Measurements from ENCODE around the gene EYS. TPM values are rescaled to one million over a fixed set of nuclear protein-coding genes. Genes with fewer than 3 reads are reported as not detected.
"Not testable (repeated sequence)": the region's sequence is repeated elsewhere in the genome, so short reads cannot be mapped to it uniquely, and the experiment has no call there.

Gene EYS
- polyA plus RNA-seq, 1 experiment = not detected

DNA sequence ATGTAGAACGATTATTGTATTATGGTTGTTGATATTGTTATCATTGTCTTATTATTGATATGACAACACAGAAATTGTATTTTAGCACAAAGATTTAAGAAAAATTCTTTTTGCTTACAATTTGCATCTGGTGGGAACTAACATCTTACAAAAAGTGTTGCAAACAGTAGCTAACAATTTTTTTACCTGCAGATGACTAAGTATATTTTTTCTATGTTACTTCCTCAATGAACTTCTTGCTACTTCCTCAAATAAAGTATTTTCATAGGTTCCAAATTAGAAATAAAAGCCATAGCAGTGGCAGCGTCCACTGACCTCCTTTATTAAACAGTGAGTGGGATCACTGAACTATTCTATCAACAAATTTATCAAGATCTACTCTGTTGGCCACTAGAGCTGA, 1224.4 kb downstream of the EYS start:
- H3K36me3 ChIP-seq (ENCODE audit: control insufficient read depth, insufficient read depth, low read length) = no peaks in the 10 kb centered on the region
- H3K4me3 ChIP-seq (ENCODE audit: low read depth, low read length) = no peak overlapping the region
- no peaks in the 10 kb centered on the region for H3K27me3 ChIP-seq (ENCODE audit: control insufficient read depth, insufficient read depth, low read length)
- ChIA-PET POLR2A (no interaction called here), CTCF (interaction anchor here (0.6 to 0.8 kb wide), 2 partner anchors 51 to 175 kb away, joined by 3 to 4 read pairs; no protein-coding TSS in a partner anchor)
- TF ChIP-seq, protein P1, sequence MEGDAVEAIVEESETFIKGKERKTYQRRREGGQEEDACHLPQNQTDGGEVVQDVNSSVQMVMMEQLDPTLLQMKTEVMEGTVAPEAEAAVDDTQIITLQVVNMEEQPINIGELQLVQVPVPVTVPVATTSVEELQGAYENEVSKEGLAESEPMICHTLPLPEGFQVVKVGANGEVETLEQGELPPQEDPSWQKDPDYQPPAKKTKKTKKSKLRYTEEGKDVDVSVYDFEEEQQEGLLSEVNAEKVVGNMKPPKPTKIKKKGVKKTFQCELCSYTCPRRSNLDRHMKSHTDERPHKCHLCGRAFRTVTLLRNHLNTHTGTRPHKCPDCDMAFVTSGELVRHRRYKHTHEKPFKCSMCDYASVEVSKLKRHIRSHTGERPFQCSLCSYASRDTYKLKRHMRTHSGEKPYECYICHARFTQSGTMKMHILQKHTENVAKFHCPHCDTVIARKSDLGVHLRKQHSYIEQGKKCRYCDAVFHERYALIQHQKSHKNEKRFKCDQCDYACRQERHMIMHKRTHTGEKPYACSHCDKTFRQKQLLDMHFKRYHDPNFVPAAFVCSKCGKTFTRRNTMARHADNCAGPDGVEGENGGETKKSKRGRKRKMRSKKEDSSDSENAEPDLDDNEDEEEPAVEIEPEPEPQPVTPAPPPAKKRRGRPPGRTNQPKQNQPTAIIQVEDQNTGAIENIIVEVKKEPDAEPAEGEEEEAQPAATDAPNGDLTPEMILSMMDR (IDR thresholded peaks at IDR 0.05; ENCODE audit: insufficient read depth, low read depth, low read length) = no peak
- no peak for DNase-seq (ENCODE audit: low read depth)

DNA sequence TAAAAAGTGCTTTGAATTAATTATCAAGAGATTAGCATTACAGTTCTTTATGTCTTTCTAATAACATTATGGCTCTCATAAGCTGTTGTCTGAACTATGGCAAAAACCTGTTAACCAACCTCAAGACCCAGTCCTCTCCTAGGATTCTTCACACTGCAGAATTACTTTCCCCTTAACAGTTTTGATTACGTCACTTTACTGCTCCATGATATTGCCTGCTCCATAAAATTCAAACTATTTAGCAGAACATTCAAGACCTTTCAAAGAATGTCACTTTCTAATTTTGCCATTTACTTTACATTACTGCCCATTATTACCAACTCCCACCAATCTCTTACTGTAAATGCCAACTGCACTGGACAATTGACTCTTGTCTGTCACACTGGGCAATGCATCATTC, 1227.9 kb downstream of the EYS start:
- Histone ChIP-seq H3K27me3 (ENCODE audit: control insufficient read depth, insufficient read depth, low read length) (no peaks in the 10 kb centered on the region), H3K4me3 (ENCODE audit: low read depth, low read length) (no peak overlapping the region), H3K36me3 (ENCODE audit: control insufficient read depth, insufficient read depth, low read length) (no peaks in the 10 kb centered on the region)
- no peak for DNase-seq (ENCODE audit: low read depth)
- TF ChIP-seq, protein P1 (IDR thresholded peaks at IDR 0.05; ENCODE audit: insufficient read depth, low read depth, low read length) = no peak
- CTCF ChIA-PET = no interaction called here
- POLR2A ChIA-PET = no interaction called here

DNA sequence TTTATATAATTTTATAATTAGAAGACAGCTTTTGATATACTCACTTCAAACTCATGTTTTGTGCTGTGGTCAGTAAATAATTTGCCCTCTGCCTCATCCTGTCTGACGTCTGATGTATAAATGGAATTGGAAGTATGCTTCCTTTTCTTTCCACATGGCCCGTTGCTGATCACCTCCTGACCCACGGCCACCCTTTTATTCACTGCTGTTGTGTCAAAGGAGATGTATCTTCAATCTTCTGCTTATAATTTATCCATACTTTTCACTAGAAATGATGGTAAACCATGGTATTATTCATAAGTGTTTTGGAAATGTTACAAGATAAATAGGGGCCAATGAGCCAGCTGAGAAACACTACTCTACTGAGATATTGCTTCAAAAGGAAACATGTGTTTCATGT, 1229.6 kb downstream of the EYS start:
- TF ChIP-seq, protein P1 (IDR thresholded peaks at IDR 0.05; ENCODE audit: insufficient read depth, low read depth, low read length) = no peak
- no peak overlapping the region for H3K4me3 ChIP-seq (ENCODE audit: low read depth, low read length)
- CTCF ChIA-PET = no interaction called here
- POLR2A ChIA-PET = no interaction called here
- no peaks in the 10 kb centered on the region for H3K27me3 ChIP-seq (ENCODE audit: control insufficient read depth, insufficient read depth, low read length)
- H3K36me3 ChIP-seq (ENCODE audit: control insufficient read depth, insufficient read depth, low read length) = no peaks in the 10 kb centered on the region
- DNase-seq (ENCODE audit: low read depth) = no peak

DNA sequence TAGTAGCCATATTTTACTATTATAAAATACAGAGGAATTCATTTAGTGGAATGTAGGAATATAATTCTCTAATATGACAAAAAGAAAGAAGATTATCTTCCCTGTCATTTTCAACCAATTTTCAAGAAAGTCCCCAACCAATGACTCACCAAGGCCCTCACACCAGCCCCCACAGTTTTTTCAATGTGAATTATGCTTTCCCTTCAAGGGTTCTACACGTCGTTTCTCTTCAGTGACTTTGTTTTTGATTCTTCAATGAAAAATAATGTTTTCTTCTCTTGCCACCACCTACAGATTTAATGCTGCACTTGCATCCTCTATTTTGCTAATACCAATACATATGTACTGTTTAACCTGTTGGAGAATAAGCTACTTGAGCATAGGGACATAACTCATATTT, 1230.1 kb downstream of the EYS start:
- no peaks in the 10 kb centered on the region for H3K36me3 ChIP-seq (ENCODE audit: control insufficient read depth, insufficient read depth, low read length)
- POLR2A ChIA-PET = no interaction called here
- TF ChIP-seq, protein P1 (IDR thresholded peaks at IDR 0.05; ENCODE audit: insufficient read depth, low read depth, low read length) = no peak
- H3K27me3 ChIP-seq (ENCODE audit: control insufficient read depth, insufficient read depth, low read length) = no peaks in the 10 kb centered on the region
- CTCF ChIA-PET = no interaction called here
- no peak overlapping the region for H3K4me3 ChIP-seq (ENCODE audit: low read depth, low read length)
- DNase-seq (ENCODE audit: low read depth) = no peak

DNA sequence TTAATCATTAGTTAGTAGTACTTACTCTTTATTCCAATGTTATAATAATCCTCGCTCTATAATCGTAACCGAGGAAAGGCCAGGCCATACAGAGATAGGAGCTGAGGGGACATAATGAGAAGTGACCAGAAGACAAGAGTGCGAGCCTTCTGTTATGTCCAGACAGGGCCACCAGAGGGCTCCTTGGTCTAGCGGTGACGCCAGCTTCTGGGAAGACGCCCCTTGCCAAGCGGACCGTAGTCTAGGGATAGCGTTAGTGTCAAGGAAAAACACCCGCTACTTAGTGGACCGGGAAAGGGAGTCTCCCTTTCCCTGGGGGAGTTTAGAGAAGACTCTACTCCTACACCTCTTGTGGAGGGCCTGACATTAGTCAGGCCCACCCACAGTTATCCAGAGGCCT, 1237.6 kb downstream of the EYS start:
- DNase-seq (ENCODE audit: low read depth); POLR2A ChIA-PET; H3K27me3 ChIP-seq (ENCODE audit: control insufficient read depth, insufficient read depth, low read length); CTCF ChIA-PET; H3K36me3 ChIP-seq (ENCODE audit: control insufficient read depth, insufficient read depth, low read length); H3K4me3 ChIP-seq (ENCODE audit: low read depth, low read length): not testable (repeated sequence)

DNA sequence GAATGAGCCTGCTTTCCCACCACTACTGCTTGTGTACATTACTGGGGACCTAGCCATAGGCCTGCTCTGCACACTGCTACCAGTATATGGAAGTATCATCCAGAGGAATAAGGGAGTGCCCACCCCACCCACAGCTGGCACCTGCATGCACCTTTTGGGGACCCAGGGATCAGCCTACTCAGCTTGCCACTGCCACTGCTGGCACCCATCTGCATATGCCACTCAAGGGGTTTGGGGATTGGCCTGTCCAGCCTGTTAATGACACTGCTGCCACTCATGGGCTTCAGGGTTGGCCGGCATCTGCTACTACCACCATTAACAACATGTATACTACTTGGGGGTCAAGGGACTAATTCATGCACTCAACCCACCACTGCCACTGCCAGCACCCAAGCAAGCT, 1239.4 kb downstream of the EYS start:
- Histone ChIP-seq H3K4me3 (ENCODE audit: low read depth, low read length) (no peak overlapping the region), H3K36me3 (ENCODE audit: control insufficient read depth, insufficient read depth, low read length) (no peaks in the 10 kb centered on the region), H3K27me3 (ENCODE audit: control insufficient read depth, insufficient read depth, low read length) (no peaks in the 10 kb centered on the region)
- no peak for DNase-seq (ENCODE audit: low read depth)
- POLR2A ChIA-PET = no interaction called here
- TF ChIP-seq, protein P1 (IDR thresholded peaks at IDR 0.05; ENCODE audit: insufficient read depth, low read depth, low read length) = no peak
- CTCF ChIA-PET = no interaction called here
